DND-41 (cell line): ENCODE data around the gene CCDC74B.
"Not testable (repeated sequence)": the region's sequence is repeated elsewhere in the genome, so short reads cannot be mapped to it uniquely, and the experiment has no call there.

Source experiments
- EZH2 ChIP-seq: IDR thresholded peaks from 3 replicates; pipeline ENCODE4 v1.6.1; 2012; ENCODE audit warnings: borderline replicate concordance, low read depth, mild to moderate bottlenecking, moderate library complexity, low read length, inconsistent platforms; ENCODE audit not compliant: severe bottlenecking
- TF ChIP-seq, protein P1 (sequence below): IDR thresholded peaks from 2 replicates; pipeline ENCODE4 v1.5.1; 2012; ENCODE audit warnings: borderline replicate concordance, low read length, moderate library complexity, mild to moderate bottlenecking; ENCODE audit not compliant: poor library complexity, severe bottlenecking; ENCODE audit errors: extremely low read depth

DNA sequence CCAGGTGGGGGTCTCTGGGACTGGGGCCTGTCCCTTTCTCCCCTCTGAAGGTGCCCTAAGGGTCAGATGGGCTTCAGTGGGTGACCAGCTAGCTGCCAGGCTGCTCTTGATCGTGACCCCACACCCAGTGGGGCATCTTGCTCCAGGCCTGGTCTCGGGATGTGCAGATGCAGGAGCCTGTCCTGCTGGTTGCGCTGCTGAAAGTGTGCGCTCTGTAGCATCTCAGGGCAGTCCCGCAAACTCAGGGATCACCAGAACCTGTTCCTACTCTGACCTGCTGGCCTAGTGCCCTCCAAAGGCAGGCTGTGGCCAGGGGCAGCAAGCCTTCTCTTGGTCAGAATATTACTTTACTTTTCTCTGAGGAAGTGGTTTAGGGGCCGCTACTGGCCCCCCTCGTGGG lies 4.4 kb downstream of the CCDC74B start:
- TF ChIP-seq, protein P1, sequence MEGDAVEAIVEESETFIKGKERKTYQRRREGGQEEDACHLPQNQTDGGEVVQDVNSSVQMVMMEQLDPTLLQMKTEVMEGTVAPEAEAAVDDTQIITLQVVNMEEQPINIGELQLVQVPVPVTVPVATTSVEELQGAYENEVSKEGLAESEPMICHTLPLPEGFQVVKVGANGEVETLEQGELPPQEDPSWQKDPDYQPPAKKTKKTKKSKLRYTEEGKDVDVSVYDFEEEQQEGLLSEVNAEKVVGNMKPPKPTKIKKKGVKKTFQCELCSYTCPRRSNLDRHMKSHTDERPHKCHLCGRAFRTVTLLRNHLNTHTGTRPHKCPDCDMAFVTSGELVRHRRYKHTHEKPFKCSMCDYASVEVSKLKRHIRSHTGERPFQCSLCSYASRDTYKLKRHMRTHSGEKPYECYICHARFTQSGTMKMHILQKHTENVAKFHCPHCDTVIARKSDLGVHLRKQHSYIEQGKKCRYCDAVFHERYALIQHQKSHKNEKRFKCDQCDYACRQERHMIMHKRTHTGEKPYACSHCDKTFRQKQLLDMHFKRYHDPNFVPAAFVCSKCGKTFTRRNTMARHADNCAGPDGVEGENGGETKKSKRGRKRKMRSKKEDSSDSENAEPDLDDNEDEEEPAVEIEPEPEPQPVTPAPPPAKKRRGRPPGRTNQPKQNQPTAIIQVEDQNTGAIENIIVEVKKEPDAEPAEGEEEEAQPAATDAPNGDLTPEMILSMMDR: not testable (repeated sequence)
- TF ChIP-seq EZH2: not testable (repeated sequence)
